HepG2 (cell line): ENCODE data around the gene TMEM231. TPM values are rescaled to one million over a fixed set of nuclear protein-coding genes. Genes with fewer than 3 reads are reported as not detected.

ENCODE experiments used
- ASH2L ChIP-seq: fragments of 300-600, 200-600 bp; sonication (generic); IDR thresholded peaks from 2 replicates; pipeline ENCODE4 v1.7.0; 2017; ENCODE audit warnings: low read depth, mild to moderate bottlenecking, moderate library complexity, mixed read lengths, low read length; ENCODE audit not compliant: insufficient read length
- EP300 ChIP-seq, 3 experiments: sonication (generic) in 1 of 3; formaldehyde crosslinking in 1 of 3; IDR thresholded peaks; 2 replicates each; pipeline versions ENCODE4 v1.5.1 to v1.6.1; 2011 to 2020; ENCODE audit warnings: low read depth in 2 of 3, low read length in 2 of 3, borderline replicate concordance in 1 of 3, improper control_type of control experiment in 1 of 3, mild to moderate bottlenecking in 1 of 3, missing genetic modification reagents in 1 of 3, moderate library complexity in 1 of 3
- FOXK1 ChIP-seq: sonication (generic); formaldehyde crosslinking; IDR thresholded peaks from 2 replicates; pipeline ENCODE4 v1.4.0; 2020; ENCODE audit warnings: low read depth, missing genetic modification reagents, borderline replicate concordance
- HNF4A ChIP-seq: sonication (generic); formaldehyde crosslinking; IDR thresholded peaks from 2 replicates; pipeline ENCODE4 v1.4.0; 2020; ENCODE audit warnings: missing genetic modification reagents
- JUND ChIP-seq: sonication (generic); formaldehyde crosslinking; IDR thresholded peaks from 2 replicates; pipeline ENCODE4 v1.8.0; 2022; ENCODE audit warnings: mild to moderate bottlenecking, missing genetic modification reagents
- ZFX ChIP-seq: sonication (generic); formaldehyde crosslinking; IDR thresholded peaks from 2 replicates; pipeline ENCODE4 v1.4.0; 2020; ENCODE audit warnings: mild to moderate bottlenecking, low read depth, missing genetic modification reagents, moderate library complexity
- polyA plus RNA-seq, 8 experiments: library from polyadenylated mRNA; depleted of rRNA in 3 of 8; stranded (reverse) in 7 of 8; unstranded in 1 of 8; fragments of >200 nt; fragmentation: Illumina TruSeq in 4 of 8; extraction: Trizol in 4 of 8; gene quantifications; 2 replicates each; pipeline versions ENCODE4 v1.2.1 to v1.2.3, GENCODE V29; 2011 to 2016; ENCODE audit warnings: low read depth in 4 of 8, missing spikeins in 1 of 8, mixed read lengths in 1 of 8; ENCODE audit not compliant: insufficient read depth in 1 of 8
- total RNA-seq, 5 experiments: library from RNA; depleted of rRNA; stranded (reverse); fragments of >200 nt; fragmentation: Illumina TruSeq; extraction: Trizol; gene quantifications; 2 replicates each; pipeline ENCODE4 v1.2.3, GENCODE V29; 2016; ENCODE audit warnings: low read depth in 1 of 5
- TF ChIP-seq, protein P1 (sequence below): sonication (generic); formaldehyde crosslinking; IDR thresholded peaks from 2 replicates; pipeline ENCODE4 v1.5.1; 2020; ENCODE audit warnings: mild to moderate bottlenecking, missing genetic modification reagents, borderline replicate concordance
- TF ChIP-seq, protein P2 (sequence below): sonication (generic); formaldehyde crosslinking; IDR thresholded peaks from 2 replicates; pipeline ENCODE4 v1.9.0; 2021; ENCODE audit warnings: mild to moderate bottlenecking, missing genetic modification reagents
- TF ChIP-seq, protein P3 (sequence below): sonication (generic); formaldehyde crosslinking; conservative IDR thresholded peaks from 2 replicates; pipeline ENCODE4 v1.4.0; 2020; ENCODE audit warnings: missing genetic modification reagents
- TF ChIP-seq, protein P4 (sequence below): IDR thresholded peaks from 2 replicates; pipeline ENCODE4 v1.6.1; 2016; ENCODE audit warnings: mild to moderate bottlenecking

The TMEM231 gene
- total and polyA plus RNA-seq, 2 of the 13 experiments (the other 11 are each of a cell fraction or from before 2014, with no cell fraction given), result 3.5 to 7.4 TPM

DNA sequence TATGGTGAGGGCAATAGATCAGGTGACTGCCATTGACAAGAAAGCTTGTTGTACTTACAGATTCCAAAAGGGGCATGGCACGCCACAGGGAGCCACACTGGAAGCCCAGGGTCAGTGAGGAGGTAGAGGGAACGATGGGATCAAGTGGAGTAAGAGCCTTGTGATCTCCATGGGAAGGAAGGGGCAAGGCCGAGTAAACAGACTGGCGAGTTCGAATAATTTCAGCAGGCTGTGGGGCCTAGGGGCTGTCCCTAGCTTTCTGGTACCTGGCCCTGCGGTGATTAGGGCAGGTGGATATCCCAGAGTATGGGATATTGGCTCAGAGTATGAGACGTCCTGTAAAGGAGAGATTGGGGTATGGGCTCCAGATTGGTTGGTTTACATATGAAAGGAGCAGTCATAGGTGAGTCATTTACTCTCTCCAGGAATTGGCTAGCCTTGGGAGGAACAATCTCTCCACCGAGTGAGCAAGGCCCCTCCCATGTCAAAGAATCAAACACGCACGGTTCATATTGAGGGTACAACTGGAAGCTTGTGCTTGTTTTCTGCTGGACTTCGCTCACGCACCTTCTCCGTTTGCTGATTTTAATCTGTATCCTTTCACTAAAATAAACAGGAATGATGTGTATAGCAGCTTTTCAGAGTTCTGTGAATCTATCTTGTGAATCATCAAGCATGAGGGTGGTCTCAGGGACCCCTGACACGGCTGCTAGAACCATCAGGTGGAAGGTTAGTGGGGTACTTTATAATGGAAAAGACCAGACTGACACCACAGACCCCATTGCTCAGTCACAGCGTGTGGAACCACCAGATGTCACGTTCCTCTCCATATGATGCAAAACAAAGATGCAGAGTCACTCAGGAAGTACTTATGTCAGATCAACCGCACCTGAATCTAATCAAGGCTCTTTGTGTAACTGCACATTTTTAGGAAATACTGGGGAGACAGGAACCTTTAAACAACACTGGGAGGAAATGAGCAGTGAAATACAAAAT lies 38.1 kb upstream of the TMEM231 start (continued):
- TF ChIP-seq, protein P1, sequence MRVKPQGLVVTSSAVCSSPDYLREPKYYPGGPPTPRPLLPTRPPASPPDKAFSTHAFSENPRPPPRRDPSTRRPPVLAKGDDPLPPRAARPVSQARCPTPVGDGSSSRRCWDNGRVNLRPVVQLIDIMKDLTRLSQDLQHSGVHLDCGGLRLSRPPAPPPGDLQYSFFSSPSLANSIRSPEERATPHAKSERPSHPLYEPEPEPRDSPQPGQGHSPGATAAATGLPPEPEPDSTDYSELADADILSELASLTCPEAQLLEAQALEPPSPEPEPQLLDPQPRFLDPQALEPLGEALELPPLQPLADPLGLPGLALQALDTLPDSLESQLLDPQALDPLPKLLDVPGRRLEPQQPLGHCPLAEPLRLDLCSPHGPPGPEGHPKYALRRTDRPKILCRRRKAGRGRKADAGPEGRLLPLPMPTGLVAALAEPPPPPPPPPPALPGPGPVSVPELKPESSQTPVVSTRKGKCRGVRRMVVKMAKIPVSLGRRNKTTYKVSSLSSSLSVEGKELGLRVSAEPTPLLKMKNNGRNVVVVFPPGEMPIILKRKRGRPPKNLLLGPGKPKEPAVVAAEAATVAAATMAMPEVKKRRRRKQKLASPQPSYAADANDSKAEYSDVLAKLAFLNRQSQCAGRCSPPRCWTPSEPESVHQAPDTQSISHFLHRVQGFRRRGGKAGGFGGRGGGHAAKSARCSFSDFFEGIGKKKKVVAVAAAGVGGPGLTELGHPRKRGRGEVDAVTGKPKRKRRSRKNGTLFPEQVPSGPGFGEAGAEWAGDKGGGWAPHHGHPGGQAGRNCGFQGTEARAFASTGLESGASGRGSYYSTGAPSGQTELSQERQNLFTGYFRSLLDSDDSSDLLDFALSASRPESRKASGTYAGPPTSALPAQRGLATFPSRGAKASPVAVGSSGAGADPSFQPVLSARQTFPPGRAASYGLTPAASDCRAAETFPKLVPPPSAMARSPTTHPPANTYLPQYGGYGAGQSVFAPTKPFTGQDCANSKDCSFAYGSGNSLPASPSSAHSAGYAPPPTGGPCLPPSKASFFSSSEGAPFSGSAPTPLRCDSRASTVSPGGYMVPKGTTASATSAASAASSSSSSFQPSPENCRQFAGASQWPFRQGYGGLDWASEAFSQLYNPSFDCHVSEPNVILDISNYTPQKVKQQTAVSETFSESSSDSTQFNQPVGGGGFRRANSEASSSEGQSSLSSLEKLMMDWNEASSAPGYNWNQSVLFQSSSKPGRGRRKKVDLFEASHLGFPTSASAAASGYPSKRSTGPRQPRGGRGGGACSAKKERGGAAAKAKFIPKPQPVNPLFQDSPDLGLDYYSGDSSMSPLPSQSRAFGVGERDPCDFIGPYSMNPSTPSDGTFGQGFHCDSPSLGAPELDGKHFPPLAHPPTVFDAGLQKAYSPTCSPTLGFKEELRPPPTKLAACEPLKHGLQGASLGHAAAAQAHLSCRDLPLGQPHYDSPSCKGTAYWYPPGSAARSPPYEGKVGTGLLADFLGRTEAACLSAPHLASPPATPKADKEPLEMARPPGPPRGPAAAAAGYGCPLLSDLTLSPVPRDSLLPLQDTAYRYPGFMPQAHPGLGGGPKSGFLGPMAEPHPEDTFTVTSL (CRISPR knock-in tag), result 0 out of 2 replicates have a peak, but pooled peaks have one; percentile 42
- TF ChIP-seq JUND (peak; percentile 48; the same call in 1 of the 2 replicates), HNF4A (CRISPR knock-in tag) (peak; percentile 61), FOXK1 (CRISPR knock-in tag) (peak; percentile 55; the same call in 1 of the 2 replicates), ZFX (peak; percentile 40; the same call in 1 of the 2 replicates), ASH2L (peak; percentile 80), EP300 (IDR thresholded peaks at IDR 0.05; ENCODE audit: low read depth in 2 of 2, low read length in 2 of 2) (peak in 1 of 2 experiments; percentile 34; a peak in 2 of 4 replicates), EP300 (CRISPR knock-in tag; IDR thresholded peaks at IDR 0.05; ENCODE audit: borderline replicate concordance) (no peak)
- TF ChIP-seq, protein P2, sequence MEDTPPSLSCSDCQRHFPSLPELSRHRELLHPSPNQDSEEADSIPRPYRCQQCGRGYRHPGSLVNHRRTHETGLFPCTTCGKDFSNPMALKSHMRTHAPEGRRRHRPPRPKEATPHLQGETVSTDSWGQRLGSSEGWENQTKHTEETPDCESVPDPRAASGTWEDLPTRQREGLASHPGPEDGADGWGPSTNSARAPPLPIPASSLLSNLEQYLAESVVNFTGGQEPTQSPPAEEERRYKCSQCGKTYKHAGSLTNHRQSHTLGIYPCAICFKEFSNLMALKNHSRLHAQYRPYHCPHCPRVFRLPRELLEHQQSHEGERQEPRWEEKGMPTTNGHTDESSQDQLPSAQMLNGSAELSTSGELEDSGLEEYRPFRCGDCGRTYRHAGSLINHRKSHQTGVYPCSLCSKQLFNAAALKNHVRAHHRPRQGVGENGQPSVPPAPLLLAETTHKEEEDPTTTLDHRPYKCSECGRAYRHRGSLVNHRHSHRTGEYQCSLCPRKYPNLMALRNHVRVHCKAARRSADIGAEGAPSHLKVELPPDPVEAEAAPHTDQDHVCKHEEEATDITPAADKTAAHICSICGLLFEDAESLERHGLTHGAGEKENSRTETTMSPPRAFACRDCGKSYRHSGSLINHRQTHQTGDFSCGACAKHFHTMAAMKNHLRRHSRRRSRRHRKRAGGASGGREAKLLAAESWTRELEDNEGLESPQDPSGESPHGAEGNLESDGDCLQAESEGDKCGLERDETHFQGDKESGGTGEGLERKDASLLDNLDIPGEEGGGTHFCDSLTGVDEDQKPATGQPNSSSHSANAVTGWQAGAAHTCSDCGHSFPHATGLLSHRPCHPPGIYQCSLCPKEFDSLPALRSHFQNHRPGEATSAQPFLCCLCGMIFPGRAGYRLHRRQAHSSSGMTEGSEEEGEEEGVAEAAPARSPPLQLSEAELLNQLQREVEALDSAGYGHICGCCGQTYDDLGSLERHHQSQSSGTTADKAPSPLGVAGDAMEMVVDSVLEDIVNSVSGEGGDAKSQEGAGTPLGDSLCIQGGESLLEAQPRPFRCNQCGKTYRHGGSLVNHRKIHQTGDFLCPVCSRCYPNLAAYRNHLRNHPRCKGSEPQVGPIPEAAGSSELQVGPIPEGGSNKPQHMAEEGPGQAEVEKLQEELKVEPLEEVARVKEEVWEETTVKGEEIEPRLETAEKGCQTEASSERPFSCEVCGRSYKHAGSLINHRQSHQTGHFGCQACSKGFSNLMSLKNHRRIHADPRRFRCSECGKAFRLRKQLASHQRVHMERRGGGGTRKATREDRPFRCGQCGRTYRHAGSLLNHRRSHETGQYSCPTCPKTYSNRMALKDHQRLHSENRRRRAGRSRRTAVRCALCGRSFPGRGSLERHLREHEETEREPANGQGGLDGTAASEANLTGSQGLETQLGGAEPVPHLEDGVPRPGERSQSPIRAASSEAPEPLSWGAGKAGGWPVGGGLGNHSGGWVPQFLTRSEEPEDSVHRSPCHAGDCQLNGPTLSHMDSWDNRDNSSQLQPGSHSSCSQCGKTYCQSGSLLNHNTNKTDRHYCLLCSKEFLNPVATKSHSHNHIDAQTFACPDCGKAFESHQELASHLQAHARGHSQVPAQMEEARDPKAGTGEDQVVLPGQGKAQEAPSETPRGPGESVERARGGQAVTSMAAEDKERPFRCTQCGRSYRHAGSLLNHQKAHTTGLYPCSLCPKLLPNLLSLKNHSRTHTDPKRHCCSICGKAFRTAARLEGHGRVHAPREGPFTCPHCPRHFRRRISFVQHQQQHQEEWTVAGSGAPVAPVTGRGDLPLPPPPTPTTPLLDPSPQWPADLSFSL (CRISPR knock-in tag), result peak; percentile 36; the same call in 1 of the 2 replicates
- TF ChIP-seq, protein P3, sequence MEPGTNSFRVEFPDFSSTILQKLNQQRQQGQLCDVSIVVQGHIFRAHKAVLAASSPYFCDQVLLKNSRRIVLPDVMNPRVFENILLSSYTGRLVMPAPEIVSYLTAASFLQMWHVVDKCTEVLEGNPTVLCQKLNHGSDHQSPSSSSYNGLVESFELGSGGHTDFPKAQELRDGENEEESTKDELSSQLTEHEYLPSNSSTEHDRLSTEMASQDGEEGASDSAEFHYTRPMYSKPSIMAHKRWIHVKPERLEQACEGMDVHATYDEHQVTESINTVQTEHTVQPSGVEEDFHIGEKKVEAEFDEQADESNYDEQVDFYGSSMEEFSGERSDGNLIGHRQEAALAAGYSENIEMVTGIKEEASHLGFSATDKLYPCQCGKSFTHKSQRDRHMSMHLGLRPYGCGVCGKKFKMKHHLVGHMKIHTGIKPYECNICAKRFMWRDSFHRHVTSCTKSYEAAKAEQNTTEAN (CRISPR knock-in tag), result peak; percentile 83
- TF ChIP-seq, protein P4, sequence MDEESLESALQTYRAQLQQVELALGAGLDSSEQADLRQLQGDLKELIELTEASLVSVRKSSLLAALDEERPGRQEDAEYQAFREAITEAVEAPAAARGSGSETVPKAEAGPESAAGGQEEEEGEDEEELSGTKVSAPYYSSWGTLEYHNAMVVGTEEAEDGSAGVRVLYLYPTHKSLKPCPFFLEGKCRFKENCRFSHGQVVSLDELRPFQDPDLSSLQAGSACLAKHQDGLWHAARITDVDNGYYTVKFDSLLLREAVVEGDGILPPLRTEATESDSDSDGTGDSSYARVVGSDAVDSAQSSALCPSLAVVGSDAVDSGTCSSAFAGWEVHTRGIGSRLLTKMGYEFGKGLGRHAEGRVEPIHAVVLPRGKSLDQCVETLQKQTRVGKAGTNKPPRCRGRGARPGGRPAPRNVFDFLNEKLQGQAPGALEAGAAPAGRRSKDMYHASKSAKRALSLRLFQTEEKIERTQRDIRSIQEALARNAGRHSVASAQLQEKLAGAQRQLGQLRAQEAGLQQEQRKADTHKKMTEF, result peak; percentile 45; the same call in 1 of the 2 replicates
